GM23338 (cell line): ENCODE results near the gene ATF7. TPM values are rescaled to one million over a fixed set of nuclear protein-coding genes. Genes with fewer than 3 reads are reported as not detected.

ENCODE experiments used
- ATAC-seq: fragments of 200-7000 bp; cut with Tn5 transposase; 3 replicates; pipeline ENCODE4 v1.9.1; 2020
- DNase-seq: peaks from one replicate; pipeline ENCODE4 v3.0.0-alpha.2; 2015; ENCODE audit warnings: low spot score
- H2AFZ ChIP-seq: fragments of 200-600 bp; sonication (generic); 2 replicates; pipeline ENCODE4 v1.8.0; 2016; ENCODE audit warnings: antibody characterized with exemption, mild to moderate bottlenecking, moderate library complexity
- H3F3A ChIP-seq: fragments of 200-600 bp; sonication (generic); replicated peaks from 2 replicates; pipeline ENCODE4 v1.8.0; 2017; ENCODE audit warnings: antibody characterized with exemption, mixed run types, low read depth
- H3K27ac ChIP-seq: fragments of 200-600 bp; sonication (generic); 2 replicates; pipeline ENCODE4 v1.6.1; 2016; ENCODE audit warnings: low read depth
- H3K27me3 ChIP-seq: fragments of 200-600 bp; sonication (generic); 2 replicates; pipeline ENCODE4 v1.8.0; 2016; ENCODE audit warnings: mild to moderate bottlenecking, mixed run types, moderate library complexity; ENCODE audit not compliant: insufficient read depth
- H3K36me3 ChIP-seq: fragments of 200-600 bp; sonication (generic); 2 replicates; pipeline ENCODE4 v1.8.0; 2016; ENCODE audit warnings: mild to moderate bottlenecking; ENCODE audit not compliant: insufficient read depth
- H3K4me1 ChIP-seq: fragments of 200-600 bp; sonication (generic); 2 replicates; pipeline ENCODE4 v1.8.0; 2016; ENCODE audit warnings: mild to moderate bottlenecking, moderate library complexity; ENCODE audit not compliant: insufficient read depth
- H3K4me2 ChIP-seq: fragments of 200-600 bp; sonication (generic); 2 replicates; pipeline ENCODE4 v1.7.1; 2017; ENCODE audit warnings: mixed run types
- H3K4me3 ChIP-seq: fragments of 200-600 bp; sonication (generic); 2 replicates; pipeline ENCODE4 v1.6.1; 2016; ENCODE audit warnings: mixed run types
- H3K79me2 ChIP-seq: fragments of 200-600 bp; sonication (generic); replicated peaks from 2 replicates; pipeline ENCODE4 v1.8.0; 2017; ENCODE audit warnings: mild to moderate bottlenecking; ENCODE audit not compliant: insufficient read depth
- H3K9me2 ChIP-seq: fragments of 200-600 bp; sonication (generic); 2 replicates; pipeline ENCODE4 v1.8.0; 2017; ENCODE audit not compliant: insufficient read depth
- H4K20me1 ChIP-seq: fragments of 200-600 bp; sonication (generic); replicated peaks from 2 replicates; pipeline ENCODE4 v1.8.0; 2017; ENCODE audit warnings: mild to moderate bottlenecking; ENCODE audit not compliant: insufficient read depth
- H3K27ac Mint-ChIP-seq: 2 replicates; pipeline ENCODE4 v1.8.0; 2020; ENCODE audit warnings: inconsistent platforms, mild to moderate bottlenecking, moderate library complexity, mixed read lengths
- H3K27me3 Mint-ChIP-seq: 3 replicates; pipeline ENCODE4 v1.8.0; 2022; ENCODE audit warnings: low read depth, mild to moderate bottlenecking, moderate library complexity, mixed read lengths, inconsistent platforms; ENCODE audit not compliant: insufficient read depth, poor library complexity
- H3K36me3 Mint-ChIP-seq: 3 replicates; pipeline ENCODE4 v1.8.0; 2021; ENCODE audit warnings: low read depth, mild to moderate bottlenecking, inconsistent platforms, moderate library complexity, mixed read lengths
- H3K4me1 Mint-ChIP-seq: 3 replicates; pipeline ENCODE4 v1.8.0; 2020; ENCODE audit warnings: mild to moderate bottlenecking, inconsistent platforms, mixed read lengths
- H3K4me3 Mint-ChIP-seq: 3 replicates; pipeline ENCODE4 v1.8.0; 2021; ENCODE audit warnings: moderate library complexity, mild to moderate bottlenecking, inconsistent platforms, mixed read lengths
- H3K9me3 Mint-ChIP-seq: 3 replicates; pipeline ENCODE4 v1.8.0; 2020; ENCODE audit warnings: moderate library complexity, mild to moderate bottlenecking, inconsistent platforms, mixed read lengths
- CREB1 ChIP-seq: fragments of 250-450 bp; sonication (Bioruptor Pico); IDR thresholded peaks from 2 replicates; pipeline ENCODE4 v1.5.0; 2020; ENCODE audit warnings: low read depth, mild to moderate bottlenecking, moderate library complexity
- CTCF ChIP-seq, 2 experiments: fragments of 200-600 bp in 1 of 2; sonication (generic) in 1 of 2; conservative IDR thresholded peaks; 2 replicates each; pipeline versions ENCODE4 v1.5.1 to v1.6.1; 2016 to 2017; ENCODE audit warnings: antibody characterized with exemption in 2 of 2, low read depth in 2 of 2, mild to moderate bottlenecking in 2 of 2, moderate library complexity in 1 of 2
- EZH2 ChIP-seq: fragments of 200-600 bp; sonication (generic); IDR thresholded peaks from one replicate; pipeline ENCODE4 v1.8.0; 2017; ENCODE audit warnings: antibody characterized with exemption, mild to moderate bottlenecking, low read depth; ENCODE audit not compliant: unreplicated experiment
- JUNB ChIP-seq: IDR thresholded peaks from one replicate; pipeline ENCODE4 v1.6.1; 2016; ENCODE audit warnings: antibody characterized with exemption; ENCODE audit not compliant: unreplicated experiment
- NANOG ChIP-seq: IDR thresholded peaks from 2 replicates; pipeline ENCODE4 v1.6.1; 2016; ENCODE audit warnings: antibody characterized with exemption, borderline replicate concordance
- POLR2AphosphoS5 ChIP-seq: IDR thresholded peaks from 2 replicates; pipeline ENCODE4 v1.6.1; 2016; ENCODE audit warnings: antibody characterized with exemption, low read depth
- REST ChIP-seq: IDR thresholded peaks from one replicate; pipeline ENCODE4 v1.6.1; 2018; ENCODE audit warnings: antibody characterized with exemption; ENCODE audit not compliant: unreplicated experiment
- STAT1 ChIP-seq: IDR thresholded peaks from one replicate; pipeline ENCODE4 v1.6.1; 2016; ENCODE audit warnings: antibody characterized with exemption; ENCODE audit not compliant: unreplicated experiment
- ZNF114 ChIP-seq: fragments of 250-450 bp; sonication (Bioruptor Pico); IDR thresholded peaks from 2 replicates; pipeline ENCODE4 v1.5.0; 2020; ENCODE audit warnings: mild to moderate bottlenecking, moderate library complexity
- ZNF331 ChIP-seq: fragments of 250-450 bp; sonication (Bioruptor Pico); IDR thresholded peaks from 2 replicates; pipeline ENCODE4 v1.5.0; 2020; ENCODE audit warnings: low read depth, mild to moderate bottlenecking, moderate library complexity
- ZNF462 ChIP-seq: fragments of 250-450 bp; sonication (Bioruptor Pico); IDR thresholded peaks from 2 replicates; pipeline ENCODE4 v1.5.0; 2020; ENCODE audit warnings: mild to moderate bottlenecking, moderate library complexity
- polyA plus RNA-seq: library from polyadenylated mRNA; unstranded; fragments of >200 nt; fragmentation: Nextera tagmentation; extraction: Ambion mirVana; gene quantifications from 2 replicates; pipeline ENCODE4 v1.2.1, GENCODE V29; 2016
- total RNA-seq: library from RNA; depleted of rRNA; stranded (reverse); fragments of >200 nt; shearing (Covaris generic); gene quantifications from 2 replicates; pipeline ENCODE4 v1.2.3, GENCODE V29; 2014

The ATF7 gene
- total and polyA plus RNA-seq, 2 experiments from 2014 or later = 13.9 to 16.3 TPM

GRCh38 chr12:53563452-53564028 lies 62.6 kb downstream of the ATF7 start:
- Histone ChIP-seq H3K4me3 (no peak overlapping the region), H4K20me1 (no peaks in the 10 kb centered on the region), H3K4me2 (no peak overlapping the region), H3K27me3 (no peaks in the 10 kb centered on the region), H3K79me2 (no peaks in the 10 kb centered on the region), H3K4me1 (peaks cover 15% of the 10 kb centered on the region), H3K36me3 (no peaks in the 10 kb centered on the region), H3K9me2 (no peaks in the 10 kb centered on the region), H3K27ac (peak overlapping the region; percentile 8; the same call in 1 of the 2 replicates), H2AFZ (no peak overlapping the region), H3F3A (no peaks in the 10 kb centered on the region)
- DNase-seq = no peak
- peaks cover 19% of the 10 kb centered on the region for H3K4me1 Mint-ChIP-seq
- no peak for ATAC-seq
- H3K36me3 Mint-ChIP-seq = no peaks in the 10 kb centered on the region
- no peaks in the 10 kb centered on the region for H3K9me3 Mint-ChIP-seq
- TF ChIP-seq EZH2 (no peak), POLR2AphosphoS5 (no peak), CREB1 (CRISPR knock-in tag) (no peak), ZNF114 (CRISPR knock-in tag) (no peak), ZNF331 (no peak), CTCF (conservative IDR thresholded peaks at IDR 0.05; ENCODE audit: low read depth in 2 of 2) (no peak), REST (no peak), JUNB (no peak)
- H3K27ac Mint-ChIP-seq = no peak overlapping the region
- H3K4me3 Mint-ChIP-seq = no peak overlapping the region
- H3K27me3 Mint-ChIP-seq = no peaks in the 10 kb centered on the region

GRCh38 chr12:53561590-53561953 lies 64.6 kb downstream of the ATF7 start:
- Mint-ChIP-seq H3K27ac (no peak overlapping the region), H3K4me3 (no peak overlapping the region), H3K9me3 (no peaks in the 10 kb centered on the region), H3K36me3 (no peaks in the 10 kb centered on the region), H3K4me1 (peaks cover 4% of the 10 kb centered on the region; the same call in 2 of the 3 replicates), H3K27me3 (no peaks in the 10 kb centered on the region)
- Histone ChIP-seq H3K4me1 (no peaks in the 10 kb centered on the region), H3K36me3 (no peaks in the 10 kb centered on the region), H2AFZ (no peak overlapping the region), H3K79me2 (no peaks in the 10 kb centered on the region), H3K27me3 (no peaks in the 10 kb centered on the region), H3F3A (no peaks in the 10 kb centered on the region), H3K9me2 (no peaks in the 10 kb centered on the region), H3K27ac (no peak overlapping the region), H3K4me3 (no peak overlapping the region), H4K20me1 (no peaks in the 10 kb centered on the region), H3K4me2 (no peak overlapping the region)
- DNase-seq (no peak), ATAC-seq (no peak)
- no peak for TF ChIP-seq STAT1
- TF ChIP-seq EZH2 = no peak
- TF ChIP-seq JUNB = no peak
- TF ChIP-seq ZNF114 (CRISPR knock-in tag) = no peak
- no peak for TF ChIP-seq CREB1 (CRISPR knock-in tag)
- no peak for TF ChIP-seq NANOG
- no peak for TF ChIP-seq ZNF462
